AG20443 (cell line): ENCODE measurements around the gene NLRP5.
A peak's percentile ranks its signal among the peaks of the same experiment; 100 is the strongest.
"Not testable (repeated sequence)": the region's sequence is repeated elsewhere in the genome, so short reads cannot be mapped to it uniquely, and the experiment has no call there.

ENCODE experiments used
- DNase-seq: peaks from one replicate; pipeline ENCODE4 v3.0.0; 2012; ENCODE audit warnings: low spot score, mixed read lengths

Gene NLRP5

GRCh38 chr19:55986487-55986886 lies at the start of gene NLRP5:
Gene NLRP5 (plus strand): TSS chr19:55986775.
- no peak for DNase-seq

- DNase-seq, result no peak
Observed at GRCh38 chr19:55939206-55939605, 47.4 kb upstream of the NLRP5 start.

- no peak for DNase-seq
Observed at GRCh38 chr19:55940306-55940705, 46.3 kb upstream of the NLRP5 start.

- DNase-seq, result no peak
Observed at GRCh38 chr19:55947532-55947931, 39.0 kb upstream of the NLRP5 start, which contains the start of gene NLRP8. Gene NLRP8 (plus strand): TSS chr19:55947832.

GRCh38 chr19:55950566-55950965 lies 36.0 kb upstream of the NLRP5 start:
- DNase-seq, result not testable (repeated sequence)

- DNase-seq, result no peak
Observed at GRCh38 chr19:55956431-55956830, 30.1 kb upstream of the NLRP5 start.

GRCh38 chr19:55958356-55958755 lies 28.2 kb upstream of the NLRP5 start:
- no peak for DNase-seq

GRCh38 chr19:55959996-55960675 lies 26.4 kb upstream of the NLRP5 start:
- DNase-seq, result no peak

- DNase-seq, result no peak
Observed at GRCh38 chr19:55962186-55962585, 24.4 kb upstream of the NLRP5 start.

- no peak for DNase-seq
Observed at GRCh38 chr19:55973982-55974381, 12.6 kb upstream of the NLRP5 start.

- DNase-seq, result no peak
Observed at GRCh38 chr19:55980415-55980814, 6.2 kb upstream of the NLRP5 start.

- DNase-seq, result no peak
Observed at GRCh38 chr19:55985254-55985653, 1.3 kb upstream of the NLRP5 start.

GRCh38 chr19:55990831-55991230 lies 4.3 kb downstream of the NLRP5 start:
- DNase-seq, result no peak

GRCh38 chr19:55993492-55993891 lies 6.9 kb downstream of the NLRP5 start:
- DNase-seq, result no peak

GRCh38 chr19:56014765-56015164 lies 28.2 kb downstream of the NLRP5 start:
- DNase-seq, result no peak

GRCh38 chr19:56015756-56016155 lies 29.2 kb downstream of the NLRP5 start:
- no peak for DNase-seq

- DNase-seq, result not testable (repeated sequence)
Observed at GRCh38 chr19:56019325-56019724, 32.8 kb downstream of the NLRP5 start.

- not testable (repeated sequence) for DNase-seq
Observed at GRCh38 chr19:56020355-56020975, 33.9 kb downstream of the NLRP5 start.

GRCh38 chr19:56026769-56027168 lies 40.2 kb downstream of the NLRP5 start:
- DNase-seq, result no peak

- no peak for DNase-seq
Observed at GRCh38 chr19:56053596-56053995, 67.0 kb downstream of the NLRP5 start.

- peak; percentile 90 for DNase-seq
Observed at GRCh38 chr19:56066152-56067023, 79.8 kb downstream of the NLRP5 start.

GRCh38 chr19:56069642-56070041 lies 83.1 kb downstream of the NLRP5 start:
- no peak for DNase-seq

- DNase-seq, result no peak
Observed at GRCh38 chr19:56071151-56071550, 84.6 kb downstream of the NLRP5 start.
